ENCODE measurements around the gene ANKRD49.
A peak's percentile ranks its signal among the peaks of the same experiment; 100 is the strongest.

Gene ANKRD49

GRCh38 chr11:94516725-94517124, 22.9 kb downstream of the ANKRD49 start:
- TF ChIP-seq CTCF (IDR thresholded peaks at IDR 0.05; ENCODE audit: low read depth, low read length): no peak
- no peak for DNase-seq (ENCODE audit: low read depth in 2 of 2)

GRCh38 chr11:94518300-94518699, 24.5 kb downstream of the ANKRD49 start:
- DNase-seq (ENCODE audit: low read depth in 2 of 2): no peak
- no peak for TF ChIP-seq CTCF (IDR thresholded peaks at IDR 0.05; ENCODE audit: low read depth, low read length)

More at GRCh38 chr11:94516725-94517124, 22.9 kb downstream of the ANKRD49 start:
- no peak overlapping the region for H3K4me3 ChIP-seq (replicated peaks in 1 of 2; ENCODE audit: low read depth in 2 of 2, low read length in 2 of 2)

GRCh38 chr11:94519478-94520084, 25.8 kb downstream of the ANKRD49 start:
- peak; percentile 56 for TF ChIP-seq CTCF (IDR thresholded peaks at IDR 0.05; ENCODE audit: low read depth, low read length)
- no peak overlapping the region for H3K4me3 ChIP-seq (replicated peaks in 1 of 2; ENCODE audit: low read depth in 2 of 2, low read length in 2 of 2)
- peak; percentile 49 to 62 for DNase-seq (ENCODE audit: low read depth in 2 of 2)

More at GRCh38 chr11:94518300-94518699, 24.5 kb downstream of the ANKRD49 start:
- no peak overlapping the region for H3K4me3 ChIP-seq (replicated peaks in 1 of 2; ENCODE audit: low read depth in 2 of 2, low read length in 2 of 2)

- DNase-seq (ENCODE audit: low read depth in 2 of 2): peak; percentile 18 to 49
- H3K4me3 ChIP-seq (replicated peaks in 1 of 2; ENCODE audit: low read depth in 2 of 2, low read length in 2 of 2): no peak overlapping the region
Observed at GRCh38 chr11:94521684-94522083, 27.9 kb downstream of the ANKRD49 start.

GRCh38 chr11:94524341-94524740, 30.6 kb downstream of the ANKRD49 start:
- no peak for TF ChIP-seq CTCF (IDR thresholded peaks at IDR 0.05; ENCODE audit: low read depth, low read length)

More at GRCh38 chr11:94521684-94522083, 27.9 kb downstream of the ANKRD49 start:
- TF ChIP-seq CTCF (IDR thresholded peaks at IDR 0.05; ENCODE audit: low read depth, low read length): peak; percentile 63

GRCh38 chr11:94525546-94526324, 32.0 kb downstream of the ANKRD49 start:
- TF ChIP-seq CTCF (IDR thresholded peaks at IDR 0.05; ENCODE audit: low read depth, low read length): no peak
- H3K4me3 ChIP-seq (replicated peaks in 1 of 2; ENCODE audit: low read depth in 2 of 2, low read length in 2 of 2): no peak overlapping the region
- peak; percentile 84 to 89 for DNase-seq (ENCODE audit: low read depth in 2 of 2)

More at GRCh38 chr11:94524341-94524740, 30.6 kb downstream of the ANKRD49 start:
- no peak overlapping the region for H3K4me3 ChIP-seq (replicated peaks in 1 of 2; ENCODE audit: low read depth in 2 of 2, low read length in 2 of 2)
- no peak for DNase-seq (ENCODE audit: low read depth in 2 of 2)
